Endodermal cell (in vitro differentiated cells): Measurements from ENCODE around the gene MRFAP1L1. TPM values are rescaled to one million over a fixed set of nuclear protein-coding genes. Genes with fewer than 3 reads are reported as not detected.
"Not testable (repeated sequence)": the region's sequence is repeated elsewhere in the genome, so short reads cannot be mapped to it uniquely, and the experiment has no call there.

Experiments
- DNase-seq: peaks from one replicate; pipeline ENCODE4 v3.0.0-alpha.2; 2017
- H3K27ac ChIP-seq: 2 replicates; pipeline ENCODE4 v1.5.1; 2013; ENCODE audit warnings: mild to moderate bottlenecking, low read depth, low read length, moderate library complexity
- H3K27me3 ChIP-seq: 2 replicates; pipeline ENCODE4 v1.6.1; 2013; ENCODE audit warnings: mild to moderate bottlenecking, low read length, moderate library complexity; ENCODE audit not compliant: insufficient read depth, control insufficient read depth, poor library complexity, severe bottlenecking
- H3K36me3 ChIP-seq: 2 replicates; pipeline ENCODE4 v1.7.0; 2013; ENCODE audit warnings: mild to moderate bottlenecking, low read length, moderate library complexity; ENCODE audit not compliant: control insufficient read depth, insufficient read depth
- H3K4me1 ChIP-seq: one replicate; pipeline ENCODE4 v1.7.0; 2013; ENCODE audit warnings: low read length; ENCODE audit not compliant: control insufficient read depth, insufficient read depth
- H3K4me3 ChIP-seq: 2 replicates; pipeline ENCODE4 v1.5.1; 2013; ENCODE audit warnings: mild to moderate bottlenecking, low read length, moderate library complexity
- H3K9ac ChIP-seq: 2 replicates; pipeline ENCODE4 v1.6.1; 2013; ENCODE audit warnings: mild to moderate bottlenecking, low read length, moderate library complexity; ENCODE audit not compliant: poor library complexity, severe bottlenecking; ENCODE audit errors: extremely low read depth
- H3K9me3 ChIP-seq: 2 replicates; pipeline ENCODE4 v1.6.1; 2013; ENCODE audit warnings: mild to moderate bottlenecking, low read length, moderate library complexity; ENCODE audit not compliant: control insufficient read depth
- H3K27ac Mint-ChIP-seq: 2 replicates; pipeline ENCODE4 v1.8.0; 2020; ENCODE audit warnings: mixed read lengths
- H3K27me3 Mint-ChIP-seq: 2 replicates; pipeline ENCODE4 v1.8.0; 2021; ENCODE audit warnings: mild to moderate bottlenecking, mixed read lengths; ENCODE audit not compliant: insufficient read depth
- H3K36me3 Mint-ChIP-seq: 2 replicates; pipeline ENCODE4 v1.8.0; 2020; ENCODE audit warnings: low read depth, mixed read lengths
- H3K4me1 Mint-ChIP-seq: 2 replicates; pipeline ENCODE4 v1.8.0; 2020; ENCODE audit warnings: mixed read lengths
- H3K4me3 Mint-ChIP-seq: 2 replicates; pipeline ENCODE4 v1.8.0; 2020; ENCODE audit warnings: mild to moderate bottlenecking, moderate library complexity, mixed read lengths
- H3K9me3 Mint-ChIP-seq: 2 replicates; pipeline ENCODE4 v1.8.0; 2020; ENCODE audit warnings: mild to moderate bottlenecking, mixed read lengths
- WGBS, 2 experiments: methylation state at CpG; one replicate each; pipeline versions ENCODE4 v1.1.5 to v1.1.7; 2013; ENCODE audit warnings: missing lambda C conversion rate in 2 of 2, mixed read lengths in 1 of 2; ENCODE audit not compliant: insufficient coverage in 1 of 2, insufficient read length in 1 of 2; 5-methylcytosine and 5-hydroxymethylcytosine counted together
- total RNA-seq, 2 donors: library from RNA; stranded (reverse); fragmentation: NEBNext Ultra II Directional in 1 of 2; extraction: Animal tissue kit (Norgen Biotek cat#: 25700) in 1 of 2; gene quantifications; 2 replicates in 1 of 2; 3 replicates in 1 of 2; pipeline ENCODE4 v1.2.1, GENCODE V29; 2021
- TF ChIP-seq, protein P1 (sequence below): fragments of 200-600 bp; sonication (generic); conservative IDR thresholded peaks from 2 replicates; pipeline ENCODE4 v1.5.0; 2021; ENCODE audit warnings: antibody characterized with exemption, mild to moderate bottlenecking

The MRFAP1L1 gene
- total RNA-seq, 2 donors from 2014 or later = 45.0 to 50.2 TPM

DNA sequence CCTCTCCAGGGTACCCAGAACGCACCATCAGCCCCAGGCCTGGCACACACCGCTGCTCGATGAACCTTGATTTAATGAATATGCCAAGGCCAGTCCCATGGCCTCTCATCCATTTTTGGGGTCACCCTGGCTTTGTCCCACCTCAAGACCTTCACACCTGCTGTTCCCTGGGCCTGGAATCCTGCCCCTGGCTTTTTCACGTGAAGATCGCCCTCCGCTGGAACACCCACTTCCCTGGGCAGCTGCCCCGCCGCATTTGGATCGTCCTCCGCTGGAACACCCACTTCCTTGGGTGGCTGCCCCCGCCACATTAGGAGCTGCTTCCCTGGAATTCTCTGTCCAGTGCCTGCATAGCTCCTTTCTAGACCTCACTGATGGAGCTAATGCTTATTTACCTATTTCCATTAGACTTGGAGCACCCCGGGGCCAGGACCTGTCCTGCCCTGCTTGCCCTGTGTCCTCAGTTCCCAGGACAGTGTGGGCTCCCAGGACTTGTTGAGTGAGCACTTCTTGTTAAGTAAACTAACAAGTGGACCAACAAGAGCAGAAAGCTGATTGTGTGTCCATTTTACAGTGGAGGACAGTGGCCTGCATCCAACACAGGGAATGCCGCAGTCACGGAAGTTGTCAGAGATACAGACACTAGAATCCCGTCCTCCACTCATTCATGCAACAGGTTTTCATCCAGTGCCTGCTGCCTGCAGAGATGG is 18.8 kb upstream of the MRFAP1L1 start:
- DNase-seq = no peak
- H3K4me1 Mint-ChIP-seq = peaks cover 2% of the 10 kb centered on the region
- H3K27ac ChIP-seq = no peak overlapping the region
- H3K36me3 Mint-ChIP-seq = no peaks in the 10 kb centered on the region
- no peaks in the 10 kb centered on the region for H3K27me3 Mint-ChIP-seq
- no peak overlapping the region for H3K9ac ChIP-seq
- H3K9me3 ChIP-seq = no peaks in the 10 kb centered on the region
- H3K9me3 Mint-ChIP-seq = no peaks in the 10 kb centered on the region
- H3K4me3 ChIP-seq = no peak overlapping the region
- no peaks in the 10 kb centered on the region for H3K27me3 ChIP-seq
- H3K4me1 ChIP-seq = no peaks in the 10 kb centered on the region
- WGBS, 2 experiments = 92 to 98% methylated on average over 6 to 15 of the region's 15 CpGs
- H3K36me3 ChIP-seq = no peaks in the 10 kb centered on the region
- TF ChIP-seq, protein P1, sequence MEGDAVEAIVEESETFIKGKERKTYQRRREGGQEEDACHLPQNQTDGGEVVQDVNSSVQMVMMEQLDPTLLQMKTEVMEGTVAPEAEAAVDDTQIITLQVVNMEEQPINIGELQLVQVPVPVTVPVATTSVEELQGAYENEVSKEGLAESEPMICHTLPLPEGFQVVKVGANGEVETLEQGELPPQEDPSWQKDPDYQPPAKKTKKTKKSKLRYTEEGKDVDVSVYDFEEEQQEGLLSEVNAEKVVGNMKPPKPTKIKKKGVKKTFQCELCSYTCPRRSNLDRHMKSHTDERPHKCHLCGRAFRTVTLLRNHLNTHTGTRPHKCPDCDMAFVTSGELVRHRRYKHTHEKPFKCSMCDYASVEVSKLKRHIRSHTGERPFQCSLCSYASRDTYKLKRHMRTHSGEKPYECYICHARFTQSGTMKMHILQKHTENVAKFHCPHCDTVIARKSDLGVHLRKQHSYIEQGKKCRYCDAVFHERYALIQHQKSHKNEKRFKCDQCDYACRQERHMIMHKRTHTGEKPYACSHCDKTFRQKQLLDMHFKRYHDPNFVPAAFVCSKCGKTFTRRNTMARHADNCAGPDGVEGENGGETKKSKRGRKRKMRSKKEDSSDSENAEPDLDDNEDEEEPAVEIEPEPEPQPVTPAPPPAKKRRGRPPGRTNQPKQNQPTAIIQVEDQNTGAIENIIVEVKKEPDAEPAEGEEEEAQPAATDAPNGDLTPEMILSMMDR = no peak
- H3K27ac Mint-ChIP-seq = no peak overlapping the region
- no peak overlapping the region for H3K4me3 Mint-ChIP-seq

DNA sequence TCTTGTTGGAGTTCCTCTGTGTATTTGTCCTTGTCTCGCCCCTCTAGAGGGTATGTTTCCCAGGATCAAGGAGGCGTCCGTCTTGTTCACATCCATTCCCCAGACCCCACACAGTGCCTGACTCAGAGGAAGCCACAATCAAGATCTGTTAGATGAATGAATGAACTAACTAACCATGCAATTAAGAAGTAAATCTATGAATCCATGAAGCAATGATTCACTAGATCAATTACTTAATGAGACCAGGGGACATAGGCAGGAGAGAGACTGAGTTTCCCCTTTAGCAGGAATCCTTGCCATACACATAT is 18.2 kb upstream of the MRFAP1L1 start:
- no peak overlapping the region for H3K4me3 ChIP-seq
- no peaks in the 10 kb centered on the region for H3K4me1 ChIP-seq
- H3K27ac Mint-ChIP-seq = no peak overlapping the region
- 79 to 82% methylated on average over 2 to 3 of the region's 3 CpGs for WGBS, 2 experiments
- H3K36me3 Mint-ChIP-seq = no peaks in the 10 kb centered on the region
- no peaks in the 10 kb centered on the region for H3K27me3 Mint-ChIP-seq
- no peaks in the 10 kb centered on the region for H3K9me3 ChIP-seq
- no peaks in the 10 kb centered on the region for H3K36me3 ChIP-seq
- H3K27ac ChIP-seq = no peak overlapping the region
- H3K4me3 Mint-ChIP-seq = no peak overlapping the region
- H3K9me3 Mint-ChIP-seq = no peaks in the 10 kb centered on the region
- no peak overlapping the region for H3K9ac ChIP-seq
- no peaks in the 10 kb centered on the region for H3K27me3 ChIP-seq
- peaks cover 2% of the 10 kb centered on the region for H3K4me1 Mint-ChIP-seq
- DNase-seq = no peak
- TF ChIP-seq, protein P1 = no peak

DNA sequence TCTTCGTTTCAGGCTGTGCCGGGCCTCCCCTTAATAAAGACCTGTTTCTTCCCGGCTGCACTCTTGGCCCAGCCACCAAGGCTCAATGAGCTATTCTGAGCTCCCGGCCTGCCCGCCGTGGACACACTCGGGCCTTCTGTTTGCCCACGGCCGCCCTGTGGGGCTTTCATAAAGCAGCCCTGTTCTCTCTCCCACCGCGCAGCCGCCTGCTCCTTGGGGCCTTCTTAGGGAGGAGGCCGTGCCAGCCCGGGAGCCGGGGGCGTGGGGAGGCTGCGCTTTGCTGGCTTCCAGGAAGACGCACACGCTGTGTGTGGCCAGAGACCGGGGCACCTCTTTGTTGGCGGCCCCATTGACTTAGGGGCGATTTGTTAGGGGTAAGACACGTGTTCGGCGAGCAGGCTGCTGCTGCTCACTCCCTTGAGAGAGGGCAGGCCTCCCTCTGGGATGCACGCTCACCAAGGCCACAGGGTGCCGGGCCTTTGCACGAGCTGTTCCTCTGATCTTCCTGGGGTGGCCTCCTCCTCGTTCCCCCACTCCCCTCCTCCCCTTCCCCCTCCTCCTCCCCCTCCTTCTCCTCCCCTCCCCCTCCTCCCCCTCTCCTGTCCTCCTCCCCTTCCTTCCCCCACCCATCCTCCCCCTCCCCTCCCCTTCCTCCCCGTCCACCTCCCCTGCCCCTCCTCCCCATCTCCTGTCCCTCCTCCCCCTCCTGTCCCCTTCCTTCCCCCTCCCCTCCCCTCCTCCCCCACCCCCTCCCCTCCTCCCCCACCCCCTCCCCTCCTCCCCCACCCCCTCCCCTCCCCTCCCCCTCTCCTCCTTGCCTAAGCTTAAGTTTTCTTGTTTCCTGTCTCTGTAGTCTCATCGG is 17.6 kb upstream of the MRFAP1L1 start:
- no peaks in the 10 kb centered on the region for H3K4me1 ChIP-seq
- 60 to 71% methylated on average over 15 to 29 of the region's 31 CpGs for WGBS, 2 experiments
- H3K4me3 ChIP-seq = no peak overlapping the region
- TF ChIP-seq, protein P1 = no peak
- H3K27me3 ChIP-seq = no peaks in the 10 kb centered on the region
- H3K36me3 ChIP-seq = no peaks in the 10 kb centered on the region
- H3K9me3 Mint-ChIP-seq = no peaks in the 10 kb centered on the region
- peak; percentile 68 for DNase-seq
- H3K4me1 Mint-ChIP-seq = peaks cover 2% of the 10 kb centered on the region
- no peaks in the 10 kb centered on the region for H3K36me3 Mint-ChIP-seq
- no peaks in the 10 kb centered on the region for H3K27me3 Mint-ChIP-seq
- peak overlapping the region; percentile 75 for H3K27ac ChIP-seq
- H3K27ac Mint-ChIP-seq = peak overlapping the region; percentile 7
- no peak overlapping the region for H3K4me3 Mint-ChIP-seq
- H3K9ac ChIP-seq = no peak overlapping the region
- H3K9me3 ChIP-seq = no peaks in the 10 kb centered on the region

DNA sequence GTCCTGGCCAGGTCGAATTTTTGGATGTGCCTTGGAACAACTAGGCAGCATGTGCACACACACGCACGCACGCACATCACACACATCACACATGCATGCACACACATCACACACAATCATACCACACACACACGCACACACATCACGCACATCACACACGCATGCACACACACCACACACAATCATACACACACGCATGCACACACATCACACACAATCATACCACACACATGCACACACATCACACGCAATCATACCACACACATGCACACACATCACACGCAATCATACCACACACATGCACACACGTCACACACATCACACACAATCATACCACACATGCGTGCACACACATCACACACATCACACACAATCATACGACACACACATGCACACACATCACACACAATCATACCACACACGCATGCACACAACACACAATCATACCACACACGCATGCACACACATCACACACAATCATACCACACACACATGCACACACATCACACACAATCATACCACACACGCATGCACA is 15.8 kb upstream of the MRFAP1L1 start:
- not testable (repeated sequence) for H3K36me3 Mint-ChIP-seq, H3K4me1 Mint-ChIP-seq, H3K27ac ChIP-seq, H3K36me3 ChIP-seq, H3K9ac ChIP-seq, H3K4me3 Mint-ChIP-seq, H3K27me3 ChIP-seq, H3K9me3 ChIP-seq, DNase-seq, H3K27me3 Mint-ChIP-seq, H3K4me1 ChIP-seq, H3K27ac Mint-ChIP-seq, H3K9me3 Mint-ChIP-seq, H3K4me3 ChIP-seq
- WGBS, 2 experiments = 77 to 91% methylated on average over 5 to 15 of the region's 16 CpGs
